Mesothelial cell of epicardium (in vitro differentiated cells): ENCODE measurements around the gene RNF112. TPM values are rescaled to one million over a fixed set of nuclear protein-coding genes. Genes with fewer than 3 reads are reported as not detected.

Experiments
- DNase-seq, 2 experiments: peaks; one replicate each; pipeline ENCODE4 v3.0.0; 2021; ENCODE audit warnings: low spot score in 2 of 2; ENCODE audit not compliant: unreplicated experiment in 2 of 2
- H3K27ac Mint-ChIP-seq: 2 replicates; pipeline ENCODE4 v1.8.0; 2021; ENCODE audit warnings: mixed read lengths
- H3K27me3 Mint-ChIP-seq: 2 replicates; pipeline ENCODE4 v1.8.0; 2021; ENCODE audit warnings: low read depth, mixed read lengths
- H3K36me3 Mint-ChIP-seq: 2 replicates; pipeline ENCODE4 v1.8.0; 2021; ENCODE audit warnings: mixed read lengths
- H3K4me1 Mint-ChIP-seq: 2 replicates; pipeline ENCODE4 v1.8.0; 2021; ENCODE audit warnings: mixed read lengths
- H3K4me3 Mint-ChIP-seq: 2 replicates; pipeline ENCODE4 v1.8.0; 2021; ENCODE audit warnings: mild to moderate bottlenecking, moderate library complexity, mixed read lengths
- H3K9me3 Mint-ChIP-seq: 2 replicates; pipeline ENCODE4 v1.8.0; 2021; ENCODE audit warnings: mixed read lengths
- total RNA-seq: library from RNA; stranded (reverse); gene quantifications from 3 replicates; pipeline ENCODE4 v1.2.1, GENCODE V29; 2021
- TF ChIP-seq, protein P1 (sequence below): fragments of 200-600 bp; sonication (generic); IDR thresholded peaks from one replicate; pipeline ENCODE4 v1.5.0; 2021; ENCODE audit warnings: antibody characterized with exemption; ENCODE audit not compliant: unreplicated experiment

Gene RNF112
- total RNA-seq, 1 donor from 2014 or later: 4.2 TPM

DNA sequence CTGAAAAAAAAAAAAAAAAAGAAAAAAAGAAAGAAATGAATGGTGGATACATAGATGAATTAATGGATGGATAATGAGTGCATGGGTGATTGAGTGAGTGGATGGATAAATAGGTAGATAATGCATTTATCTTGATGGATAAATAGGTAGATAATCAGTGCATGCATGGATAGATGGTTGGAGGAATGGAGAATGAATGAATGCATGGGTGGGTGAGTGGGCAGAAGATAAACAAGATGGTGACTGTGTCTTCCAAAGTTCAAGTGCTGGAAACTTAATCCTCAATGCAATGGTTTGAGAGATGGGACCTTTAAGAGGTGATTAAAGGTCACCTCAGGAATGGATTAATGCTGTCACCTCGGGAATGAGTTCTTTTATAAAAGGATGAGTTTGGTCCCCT is 6.8 kb upstream of the RNF112 start:
- Mint-ChIP-seq H3K27ac (no peak overlapping the region), H3K9me3 (peaks cover 4% of the 10 kb centered on the region), H3K4me1 (peaks cover 13% of the 10 kb centered on the region), H3K36me3 (no peaks in the 10 kb centered on the region), H3K4me3 (no peak overlapping the region), H3K27me3 (no peaks in the 10 kb centered on the region)
- TF ChIP-seq, protein P1, sequence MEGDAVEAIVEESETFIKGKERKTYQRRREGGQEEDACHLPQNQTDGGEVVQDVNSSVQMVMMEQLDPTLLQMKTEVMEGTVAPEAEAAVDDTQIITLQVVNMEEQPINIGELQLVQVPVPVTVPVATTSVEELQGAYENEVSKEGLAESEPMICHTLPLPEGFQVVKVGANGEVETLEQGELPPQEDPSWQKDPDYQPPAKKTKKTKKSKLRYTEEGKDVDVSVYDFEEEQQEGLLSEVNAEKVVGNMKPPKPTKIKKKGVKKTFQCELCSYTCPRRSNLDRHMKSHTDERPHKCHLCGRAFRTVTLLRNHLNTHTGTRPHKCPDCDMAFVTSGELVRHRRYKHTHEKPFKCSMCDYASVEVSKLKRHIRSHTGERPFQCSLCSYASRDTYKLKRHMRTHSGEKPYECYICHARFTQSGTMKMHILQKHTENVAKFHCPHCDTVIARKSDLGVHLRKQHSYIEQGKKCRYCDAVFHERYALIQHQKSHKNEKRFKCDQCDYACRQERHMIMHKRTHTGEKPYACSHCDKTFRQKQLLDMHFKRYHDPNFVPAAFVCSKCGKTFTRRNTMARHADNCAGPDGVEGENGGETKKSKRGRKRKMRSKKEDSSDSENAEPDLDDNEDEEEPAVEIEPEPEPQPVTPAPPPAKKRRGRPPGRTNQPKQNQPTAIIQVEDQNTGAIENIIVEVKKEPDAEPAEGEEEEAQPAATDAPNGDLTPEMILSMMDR: no peak
- DNase-seq: no peak

DNA sequence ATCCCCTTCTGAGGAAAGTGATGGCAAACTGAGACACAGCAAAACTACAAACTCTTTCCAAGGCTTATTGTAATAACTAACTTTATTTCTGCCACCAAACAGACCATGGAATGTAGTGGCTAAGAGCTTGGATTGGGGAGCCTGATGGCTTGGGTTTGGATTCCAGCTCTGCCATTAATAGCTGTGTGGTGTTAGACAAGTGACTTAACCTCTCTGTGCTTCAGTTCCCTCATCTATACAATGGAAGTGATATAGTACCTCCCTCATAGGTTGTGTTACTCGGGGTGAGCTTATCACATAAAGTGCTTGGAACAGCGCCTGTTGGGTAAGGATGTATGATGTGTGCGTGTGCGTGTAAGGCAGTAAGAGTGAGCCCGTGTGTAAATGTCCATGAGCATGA is 5.9 kb upstream of the RNF112 start:
- Mint-ChIP-seq H3K36me3 (no peaks in the 10 kb centered on the region), H3K27me3 (peaks cover 2% of the 10 kb centered on the region), H3K4me3 (no peak overlapping the region), H3K4me1 (peaks cover 14% of the 10 kb centered on the region), H3K27ac (no peak overlapping the region), H3K9me3 (peaks cover 4% of the 10 kb centered on the region)
- TF ChIP-seq, protein P1: no peak
- no peak for DNase-seq

DNA sequence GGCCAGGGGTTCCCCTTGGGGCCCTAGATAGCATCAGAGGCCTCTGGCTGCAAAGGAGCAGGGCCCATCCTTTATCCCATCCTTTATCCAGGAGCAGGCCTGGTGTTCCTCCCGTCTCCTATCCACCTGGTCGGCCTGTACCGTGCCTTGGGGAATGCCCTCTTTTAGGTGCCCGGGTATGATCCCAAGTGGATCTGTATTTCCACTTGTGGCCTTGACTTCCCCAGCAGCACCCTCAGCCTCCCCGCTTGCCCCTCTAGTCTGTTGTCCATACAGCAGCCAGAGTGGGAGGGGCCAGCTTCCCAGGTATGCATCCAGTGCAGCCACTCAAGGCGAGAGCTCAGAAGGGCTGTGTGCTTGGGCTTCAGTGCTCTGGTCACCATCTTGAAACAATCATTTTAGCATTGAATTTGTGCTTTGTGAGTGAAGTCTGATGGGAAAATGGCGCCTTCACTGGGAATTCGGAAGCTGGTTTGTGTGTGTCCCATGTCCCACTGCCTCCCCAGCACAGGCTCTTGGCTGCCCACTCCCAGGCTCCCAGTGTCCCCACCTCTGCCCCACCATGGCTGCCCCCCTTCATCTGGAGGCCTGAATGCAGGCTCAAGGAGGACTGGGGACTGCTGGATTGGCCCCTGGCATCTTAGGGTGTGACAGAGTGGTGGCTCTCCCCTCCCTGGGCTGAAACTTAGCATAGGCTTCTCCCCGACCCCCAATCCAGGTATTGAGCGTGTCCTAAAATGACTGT is 3.3 kb upstream of the RNF112 start:
- Mint-ChIP-seq H3K27ac (no peak overlapping the region), H3K4me1 (peaks cover 14% of the 10 kb centered on the region), H3K9me3 (peaks cover 4% of the 10 kb centered on the region), H3K27me3 (peaks cover 7% of the 10 kb centered on the region), H3K36me3 (no peaks in the 10 kb centered on the region), H3K4me3 (no peak overlapping the region)
- no peak for DNase-seq
- TF ChIP-seq, protein P1: no peak

DNA sequence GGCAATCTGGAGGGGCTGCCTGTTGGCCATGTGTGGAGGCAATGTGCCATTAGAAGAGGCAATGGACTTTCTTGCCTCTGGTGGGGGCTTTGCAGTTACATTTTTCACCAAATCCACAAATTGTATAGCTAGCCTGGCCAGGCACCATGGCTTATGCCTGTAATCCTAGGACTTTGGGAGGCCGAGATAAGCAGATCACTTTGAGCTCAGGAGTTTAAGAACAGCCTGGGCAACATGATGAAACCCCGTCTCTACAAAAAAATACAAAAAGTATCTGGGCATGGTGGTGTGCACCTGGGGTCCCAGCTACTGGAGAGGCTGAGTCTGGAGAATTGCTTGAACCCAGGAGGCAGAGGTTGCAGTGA is 2.7 kb upstream of the RNF112 start:
- no peaks in the 10 kb centered on the region for H3K36me3 Mint-ChIP-seq
- no peak overlapping the region for H3K27ac Mint-ChIP-seq
- peaks cover 4% of the 10 kb centered on the region for H3K9me3 Mint-ChIP-seq
- DNase-seq: no peak
- H3K4me3 Mint-ChIP-seq: no peak overlapping the region
- H3K4me1 Mint-ChIP-seq: peaks cover 16% of the 10 kb centered on the region
- peaks cover 7% of the 10 kb centered on the region for H3K27me3 Mint-ChIP-seq
- TF ChIP-seq, protein P1: no peak

DNA sequence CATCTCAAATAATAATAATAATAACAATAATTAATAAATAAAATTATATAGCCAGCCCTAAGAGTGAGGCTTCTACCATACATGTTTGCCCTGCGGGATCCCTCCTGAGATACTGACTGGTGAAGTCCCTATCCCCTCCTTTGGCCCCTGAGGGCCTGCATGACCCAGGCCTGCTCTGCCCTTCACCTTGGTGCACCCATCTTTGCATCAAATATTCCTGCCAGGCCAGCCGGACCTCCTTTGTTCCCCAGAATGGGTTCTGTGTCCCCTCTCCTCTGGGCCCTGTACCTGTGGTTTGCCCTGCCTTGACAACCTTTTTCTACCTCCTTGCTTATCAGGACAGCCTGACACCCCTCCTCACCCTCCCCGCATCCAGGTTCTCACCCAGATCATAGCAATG is 2.0 kb upstream of the RNF112 start:
- Mint-ChIP-seq H3K4me1 (peaks cover 17% of the 10 kb centered on the region), H3K9me3 (no peaks in the 10 kb centered on the region), H3K27me3 (peaks cover 7% of the 10 kb centered on the region), H3K36me3 (no peaks in the 10 kb centered on the region), H3K27ac (no peak overlapping the region), H3K4me3 (no peak overlapping the region)
- no peak for DNase-seq
- TF ChIP-seq, protein P1: no peak
